H7 (cell line): ENCODE data around the gene TRAF1. TPM values are rescaled to one million over a fixed set of nuclear protein-coding genes. Genes with fewer than 3 reads are reported as not detected.

ENCODE experiments used
- DNase-seq: peaks from one replicate; pipeline ENCODE4 v3.0.0; 2012
- H3K27me3 ChIP-seq: 2 replicates; pipeline ENCODE4 v1.6.0; 2011; ENCODE audit warnings: mild to moderate bottlenecking, low read length; ENCODE audit not compliant: control insufficient read depth, insufficient read depth
- H3K36me3 ChIP-seq: replicated peaks from 2 replicates; pipeline ENCODE4 v1.5.1; 2011; ENCODE audit warnings: low read length; ENCODE audit not compliant: control insufficient read depth, insufficient read depth
- H3K4me3 ChIP-seq: 2 replicates; pipeline ENCODE4 v1.5.1; 2011; ENCODE audit warnings: low read depth, mild to moderate bottlenecking, control low read depth, low read length, moderate library complexity; ENCODE audit not compliant: insufficient read depth
- total RNA-seq: library from RNA; depleted of rRNA; stranded (reverse); fragments of >200 nt; shearing (Covaris generic); gene quantifications from 2 replicates; pipeline ENCODE4 v1.2.3, GENCODE V29; 2014

Gene TRAF1
- total RNA-seq, 1 experiment from 2014 or later, result 0.97 TPM

- H3K4me3 ChIP-seq, result no peak overlapping the region
- no peaks in the 10 kb centered on the region for H3K27me3 ChIP-seq
- no peak for DNase-seq
- no peaks in the 10 kb centered on the region for H3K36me3 ChIP-seq
Measured at GRCh38 chr9:120912958-120913646, 13.5 kb downstream of the TRAF1 start.

GRCh38 chr9:120911295-120911837, 15.2 kb downstream of the TRAF1 start:
- Histone ChIP-seq H3K36me3 (no peaks in the 10 kb centered on the region), H3K27me3 (no peaks in the 10 kb centered on the region), H3K4me3 (no peak overlapping the region)
- DNase-seq, result peak; percentile 70

DNA sequence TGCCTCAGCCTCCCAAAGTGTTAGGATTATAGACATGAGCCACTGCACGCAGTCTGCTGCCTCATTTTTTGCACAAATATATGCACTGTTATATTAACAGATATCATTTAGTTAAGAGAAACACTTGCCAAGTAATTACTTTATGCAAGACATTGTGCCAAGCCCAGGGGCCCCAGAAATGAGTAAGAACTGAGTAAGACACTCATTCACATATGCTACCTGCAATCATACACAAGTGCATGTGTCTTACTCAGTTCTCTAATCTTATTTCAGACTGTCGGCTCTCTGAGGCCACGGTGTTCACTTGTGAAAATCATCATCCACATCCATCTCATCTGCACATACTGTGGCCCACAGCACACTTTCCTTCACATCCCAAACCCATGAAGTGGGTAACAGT, 16.0 kb downstream of the TRAF1 start:
- Histone ChIP-seq H3K36me3 (no peaks in the 10 kb centered on the region), H3K27me3 (no peaks in the 10 kb centered on the region), H3K4me3 (no peak overlapping the region)
- DNase-seq, result no peak

- H3K36me3 ChIP-seq, result no peaks in the 10 kb centered on the region
- H3K4me3 ChIP-seq, result no peak overlapping the region
- H3K27me3 ChIP-seq, result no peaks in the 10 kb centered on the region
- DNase-seq, result no peak
Measured at GRCh38 chr9:120909904-120910303, 16.7 kb downstream of the TRAF1 start.

- DNase-seq, result no peak
- H3K27me3 ChIP-seq, result no peaks in the 10 kb centered on the region
Measured at GRCh38 chr9:120905315-120906164, 21.1 kb downstream of the TRAF1 start.

GRCh38 chr9:120904978-120905301, 21.7 kb downstream of the TRAF1 start:
- Histone ChIP-seq H3K36me3 (no peaks in the 10 kb centered on the region), H3K27me3 (no peaks in the 10 kb centered on the region), H3K4me3 (no peak overlapping the region)
- DNase-seq, result no peak

More at GRCh38 chr9:120905315-120906164, 21.1 kb downstream of the TRAF1 start:
- Histone ChIP-seq H3K36me3 (no peaks in the 10 kb centered on the region), H3K4me3 (no peak overlapping the region)

DNA sequence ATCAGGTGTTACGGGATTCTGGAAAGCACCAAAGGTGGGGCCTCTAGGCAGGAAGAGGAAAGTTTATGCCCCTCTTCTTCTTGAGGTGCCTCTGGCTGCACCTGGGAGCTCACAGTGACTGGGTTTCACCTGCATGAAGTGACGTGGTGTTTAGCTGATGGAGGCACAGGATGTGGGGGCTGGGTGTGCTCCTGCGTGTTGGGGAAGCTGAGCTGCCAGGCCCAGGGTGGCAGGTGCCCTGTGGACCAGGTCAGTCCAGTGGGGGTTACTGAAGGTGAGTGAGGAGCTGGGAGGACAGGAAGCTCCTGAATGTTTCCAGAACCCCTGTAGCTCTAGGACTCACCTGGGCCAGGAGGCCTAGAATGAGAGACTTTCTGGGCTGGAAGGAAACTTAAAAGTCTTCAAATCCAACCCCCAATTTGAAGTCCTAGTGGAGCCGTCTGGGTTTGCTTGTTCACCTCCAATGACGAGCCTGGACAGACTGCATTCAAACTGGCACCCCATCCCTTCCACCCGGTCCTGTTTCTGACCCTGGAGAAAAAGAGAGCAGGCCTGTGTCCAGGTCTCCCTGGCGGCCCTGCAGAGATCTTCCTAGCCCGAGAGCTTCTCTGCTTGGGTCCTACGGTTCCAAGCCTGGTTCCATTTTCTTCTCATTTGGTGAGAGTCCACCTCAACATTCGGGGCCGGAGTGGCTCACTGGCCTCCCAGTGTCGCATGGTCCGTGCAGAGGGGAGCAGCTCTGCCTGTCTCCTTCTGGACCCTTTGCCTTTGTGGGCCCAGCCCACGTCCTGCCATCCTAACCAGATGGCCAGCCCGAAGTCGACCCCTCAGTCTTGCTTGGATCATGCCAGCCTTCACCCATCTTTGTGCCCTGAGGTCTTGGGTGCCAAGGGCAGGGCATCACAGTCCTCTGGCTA, 22.3 kb downstream of the TRAF1 start:
- no peak for DNase-seq
- Histone ChIP-seq H3K36me3 (no peaks in the 10 kb centered on the region), H3K27me3 (no peaks in the 10 kb centered on the region), H3K4me3 (no peak overlapping the region)

DNA sequence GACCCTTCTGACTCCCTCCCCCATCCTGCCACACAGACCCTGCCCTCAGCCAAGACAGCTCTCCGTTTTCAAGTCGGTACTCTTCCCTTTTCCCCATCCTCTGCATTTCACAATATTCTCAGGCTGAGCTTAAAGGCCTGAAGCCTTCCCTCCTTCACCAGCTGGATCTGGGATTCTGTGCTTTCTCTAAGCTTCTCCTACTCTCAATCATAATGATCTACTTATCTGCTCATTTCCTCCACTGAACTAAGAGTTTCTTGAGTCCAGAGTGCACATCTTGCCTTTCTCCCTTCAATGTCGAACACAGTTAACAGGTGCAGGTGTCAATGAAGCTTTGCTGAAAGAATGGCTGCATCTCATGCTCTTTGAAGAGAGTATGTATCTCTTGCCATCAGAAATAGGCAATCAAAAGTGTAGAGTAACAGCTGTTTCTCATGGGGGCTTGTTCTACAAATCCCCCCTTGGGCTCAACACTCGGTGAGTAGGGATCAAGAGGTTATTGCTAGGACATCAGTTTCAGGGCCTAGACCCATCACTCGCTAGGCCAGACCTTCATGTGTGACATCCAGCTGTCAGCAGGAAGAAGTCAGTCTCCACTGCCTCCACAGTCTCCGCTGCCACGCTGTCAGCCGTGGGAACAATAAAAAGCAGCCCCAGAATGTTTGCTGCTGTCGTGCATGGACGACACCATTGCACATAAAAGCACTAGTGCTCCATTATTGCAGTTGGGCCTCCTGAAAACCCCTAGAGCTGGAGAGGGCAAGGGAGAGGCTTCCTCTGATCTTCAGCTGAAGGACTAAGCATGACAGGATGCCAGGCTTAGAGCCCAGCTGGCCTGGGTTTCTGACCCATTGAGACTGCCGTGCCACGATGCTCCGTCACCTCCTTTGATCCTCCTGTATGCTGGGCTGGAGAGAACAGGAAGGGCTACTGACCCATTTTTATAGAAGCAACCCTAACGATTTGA, 23.7 kb downstream of the TRAF1 start:
- no peak for DNase-seq
- Histone ChIP-seq H3K36me3 (no peaks in the 10 kb centered on the region), H3K4me3 (no peak overlapping the region), H3K27me3 (no peaks in the 10 kb centered on the region)

DNA sequence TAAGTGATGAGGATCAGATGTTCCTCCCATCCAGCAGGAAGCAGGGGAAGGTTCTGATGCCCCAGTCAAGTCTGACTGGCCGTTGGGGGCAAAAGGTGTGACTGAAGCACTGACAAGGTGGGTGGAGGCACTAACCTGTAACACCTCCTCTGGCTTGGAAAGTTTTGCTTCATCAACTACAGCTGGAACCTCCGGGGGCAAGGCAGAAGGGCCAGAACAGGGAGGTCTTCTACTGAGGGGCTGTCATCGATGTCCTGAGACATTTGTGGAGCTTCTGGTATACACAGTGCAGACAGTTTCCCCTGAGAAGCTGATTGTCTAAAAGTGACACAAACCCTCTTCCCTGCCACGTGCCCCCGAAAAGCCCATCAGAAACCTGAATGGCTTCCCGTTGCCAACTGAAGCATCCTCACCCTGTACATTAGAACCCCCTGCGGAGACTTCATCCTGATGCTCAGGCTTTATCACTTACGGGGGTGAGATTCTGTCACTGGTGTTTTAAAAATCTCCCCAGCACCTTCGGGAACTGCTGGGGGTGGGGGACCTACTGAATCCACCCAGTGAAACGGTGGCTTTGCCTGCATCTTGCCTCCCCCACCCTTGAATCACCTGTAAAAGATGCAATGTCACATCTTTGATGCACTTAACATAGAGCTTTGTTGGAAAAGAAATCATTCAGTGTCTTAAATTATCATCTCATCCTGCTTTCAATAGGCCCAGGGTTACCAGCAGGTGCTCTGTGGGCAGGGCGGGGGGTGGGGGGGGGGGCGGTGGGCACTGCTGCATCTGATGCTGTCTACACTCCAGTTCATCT, 24.6 kb downstream of the TRAF1 start:
- no peaks in the 10 kb centered on the region for H3K36me3 ChIP-seq
- no peaks in the 10 kb centered on the region for H3K27me3 ChIP-seq
- no peak for DNase-seq
- no peak overlapping the region for H3K4me3 ChIP-seq

DNA sequence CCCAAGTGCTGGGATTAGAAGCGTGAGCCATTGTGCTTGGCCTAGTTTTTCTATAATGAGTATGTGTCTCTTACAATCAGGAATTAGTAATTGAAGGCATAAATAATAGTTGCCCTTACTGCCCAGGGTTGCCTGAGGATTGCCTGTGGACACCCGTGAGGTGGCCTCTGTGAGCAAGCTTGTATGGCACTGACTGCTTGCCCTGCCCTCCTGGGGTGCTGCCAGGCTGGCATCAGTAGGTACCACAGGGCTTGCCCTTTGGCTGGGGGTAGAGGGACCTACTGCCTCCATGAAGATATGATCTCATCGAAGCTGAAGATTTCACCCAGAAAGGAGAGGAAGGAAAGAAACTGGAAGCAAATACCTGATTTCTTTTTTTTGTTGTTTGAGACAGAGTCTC, 25.8 kb downstream of the TRAF1 start:
- DNase-seq, result no peak
- H3K4me3 ChIP-seq, result no peak overlapping the region

DNA sequence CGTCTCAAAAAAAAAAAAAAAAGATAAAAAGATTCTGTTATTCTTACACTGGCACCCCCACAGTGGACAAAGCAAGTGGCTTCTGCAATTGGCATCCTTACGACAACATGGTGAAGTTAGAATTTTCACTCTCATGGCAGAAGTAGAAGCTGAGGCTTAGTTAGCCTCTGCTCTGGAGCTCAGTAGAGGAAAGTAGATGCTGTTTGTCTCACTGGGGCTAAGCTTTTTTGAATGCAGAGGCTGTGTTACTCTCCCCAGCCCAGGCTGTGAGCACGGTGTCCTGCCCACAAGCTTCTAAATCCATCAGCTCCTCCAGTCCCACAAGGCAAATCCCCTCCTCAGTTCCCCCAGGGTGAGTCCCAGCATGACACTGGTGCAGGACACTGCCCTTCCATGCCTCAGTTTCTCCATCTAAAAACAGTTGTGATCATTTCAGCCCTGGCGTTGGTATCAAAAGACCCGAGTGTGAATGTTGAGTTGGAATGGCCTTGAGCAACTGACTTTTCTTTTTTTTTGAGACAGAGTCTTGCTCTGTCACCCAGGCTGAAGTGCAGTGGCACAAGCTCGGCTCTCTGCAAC, 27.0 kb downstream of the TRAF1 start:
- Histone ChIP-seq H3K4me3 (no peak overlapping the region), H3K27me3 (peaks cover 4% of the 10 kb centered on the region), H3K36me3 (no peaks in the 10 kb centered on the region)
- no peak for DNase-seq

More for the DNA sequence above, 25.8 kb downstream of the TRAF1 start:
- H3K27me3 ChIP-seq, result no peaks in the 10 kb centered on the region
- H3K36me3 ChIP-seq, result no peaks in the 10 kb centered on the region

DNA sequence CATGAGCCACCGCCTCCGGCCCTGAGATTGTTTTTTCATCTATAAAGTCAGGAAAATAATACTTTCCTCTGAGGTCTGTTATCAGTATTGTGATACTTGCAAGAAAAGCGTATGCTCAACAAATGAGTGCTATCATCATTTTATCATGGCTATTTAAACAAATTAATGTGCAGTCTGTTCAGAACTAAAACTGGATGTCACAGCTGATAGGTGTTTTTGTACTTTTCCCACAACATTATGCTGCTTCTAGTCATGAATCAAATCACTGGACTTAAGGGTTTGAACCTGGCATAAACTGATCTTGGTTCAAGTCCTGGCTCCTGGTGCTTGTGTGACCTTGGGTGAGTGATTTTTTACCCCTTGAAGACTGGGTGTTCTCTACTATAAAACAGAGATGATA, 28.2 kb downstream of the TRAF1 start:
- Histone ChIP-seq H3K4me3 (no peak overlapping the region), H3K27me3 (peaks cover 11% of the 10 kb centered on the region), H3K36me3 (no peaks in the 10 kb centered on the region)
- no peak for DNase-seq

DNA sequence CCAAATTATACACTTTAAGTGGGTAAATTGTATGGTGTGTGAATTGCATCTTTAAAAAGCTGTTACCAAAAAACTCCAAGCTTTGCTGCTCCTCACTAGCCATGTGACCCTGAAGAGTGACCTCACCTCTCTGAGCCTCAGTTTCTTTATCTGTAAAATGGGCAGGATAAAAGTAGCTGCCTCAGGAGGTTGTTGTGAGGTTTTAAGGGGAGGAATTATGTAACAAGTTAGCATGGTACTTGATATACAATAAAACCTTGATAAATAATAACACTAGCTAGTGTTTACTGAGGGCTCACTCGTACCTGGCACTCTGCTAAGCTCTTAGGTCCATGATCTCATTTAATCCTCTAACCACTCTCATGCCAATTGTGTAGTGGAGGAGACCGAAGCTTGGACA, 30.6 kb downstream of the TRAF1 start:
- Histone ChIP-seq H3K4me3 (no peak overlapping the region), H3K36me3 (no peaks in the 10 kb centered on the region), H3K27me3 (peaks cover 11% of the 10 kb centered on the region)
- DNase-seq, result no peak
